A172 (cell line): Measurements from ENCODE around the gene XYLT1. TPM values are rescaled to one million over a fixed set of nuclear protein-coding genes. Genes with fewer than 3 reads are reported as not detected.

Experiments
- DNase-seq: peaks from one replicate; pipeline ENCODE4 v3.0.0-alpha.2; 2015; ENCODE audit warnings: low spot score
- total RNA-seq: library from RNA; depleted of rRNA; stranded (reverse); fragments of >200 nt; shearing (Covaris generic); gene quantifications from 2 replicates; pipeline ENCODE4 v1.2.3, GENCODE V29; 2014

The XYLT1 gene
- total RNA-seq, 1 experiment from 2014 or later = not detected

- no peak for DNase-seq
Observed at GRCh38 chr16:17149904-17150483, 320.8 kb downstream of the XYLT1 start.

- no peak for DNase-seq
Observed at GRCh38 chr16:17147942-17148341, 322.8 kb downstream of the XYLT1 start.

- no peak for DNase-seq
Observed at GRCh38 chr16:17145029-17145428, 325.7 kb downstream of the XYLT1 start.

- no peak for DNase-seq
Observed at GRCh38 chr16:17144431-17144830, 326.3 kb downstream of the XYLT1 start.

- DNase-seq = no peak
Observed at GRCh38 chr16:17143546-17144419, 327.0 kb downstream of the XYLT1 start.

- no peak for DNase-seq
Observed at GRCh38 chr16:17138801-17139200, 332.0 kb downstream of the XYLT1 start.

- no peak for DNase-seq
Observed at GRCh38 chr16:17135439-17135838, 335.3 kb downstream of the XYLT1 start.

- DNase-seq = no peak
Observed at GRCh38 chr16:17134586-17134985, 336.2 kb downstream of the XYLT1 start.

- no peak for DNase-seq
Observed at GRCh38 chr16:17133851-17134250, 336.9 kb downstream of the XYLT1 start.

- no peak for DNase-seq
Observed at GRCh38 chr16:17131351-17131750, 339.4 kb downstream of the XYLT1 start.

- DNase-seq = no peak
Observed at GRCh38 chr16:17130733-17131132, 340.0 kb downstream of the XYLT1 start.

- DNase-seq = no peak
Observed at GRCh38 chr16:17129971-17130370, 340.8 kb downstream of the XYLT1 start.

- no peak for DNase-seq
Observed at GRCh38 chr16:17128791-17129190, 342.0 kb downstream of the XYLT1 start.

- DNase-seq = no peak
Observed at GRCh38 chr16:17126156-17126555, 344.6 kb downstream of the XYLT1 start.

GRCh38 chr16:17125671-17126070 is 345.1 kb downstream of the XYLT1 start:
- no peak for DNase-seq

- DNase-seq = no peak
Observed at GRCh38 chr16:17117906-17118577, 352.7 kb downstream of the XYLT1 start.

- no peak for DNase-seq
Observed at GRCh38 chr16:17116595-17117322, 354.0 kb downstream of the XYLT1 start.

GRCh38 chr16:17109413-17109812 is 361.3 kb downstream of the XYLT1 start:
- no peak for DNase-seq

GRCh38 chr16:17108596-17108995 is 362.2 kb downstream of the XYLT1 start:
- no peak for DNase-seq

- no peak for DNase-seq
Observed at GRCh38 chr16:17107450-17107849, 363.3 kb downstream of the XYLT1 start.

- no peak for DNase-seq
Observed at GRCh38 chr16:17106243-17106791, 364.4 kb downstream of the XYLT1 start.
